HEK293T (cell line): Measurements from ENCODE around the gene USE1.

Source experiments
- ARNT ChIP-seq: fragments of 450-650 bp; IDR thresholded peaks from 2 replicates; pipeline ENCODE4 v1.6.1; 2017; ENCODE audit warnings: mild to moderate bottlenecking
- BHLHE40 ChIP-seq: fragments of 450-650 bp; IDR thresholded peaks from 2 replicates; pipeline ENCODE4 v1.6.1; 2016; ENCODE audit warnings: mild to moderate bottlenecking, moderate library complexity, borderline replicate concordance
- CTBP1 ChIP-seq: fragments of 450-650 bp; IDR thresholded peaks from 2 replicates; pipeline ENCODE4 v1.6.1; 2016; ENCODE audit warnings: borderline replicate concordance
- FOXA1 ChIP-seq: fragments of 450-650 bp; IDR thresholded peaks from 2 replicates; pipeline ENCODE4 v1.6.1; 2016; ENCODE audit warnings: mild to moderate bottlenecking
- FOXK2 ChIP-seq: fragments of 450-650 bp; IDR thresholded peaks from 2 replicates; pipeline ENCODE4 v1.6.1; 2016; ENCODE audit warnings: mild to moderate bottlenecking
- FOXM1 ChIP-seq: fragments of 450-650 bp; IDR thresholded peaks from 2 replicates; pipeline ENCODE4 v1.6.1; 2017; ENCODE audit warnings: mild to moderate bottlenecking, borderline replicate concordance
- HDGF ChIP-seq: fragments of 450-650 bp; IDR thresholded peaks from 2 replicates; pipeline ENCODE4 v1.6.1; 2017; ENCODE audit warnings: antibody characterized with exemption, borderline replicate concordance
- L3MBTL2 ChIP-seq: fragments of 450-650 bp; conservative IDR thresholded peaks from 2 replicates; pipeline ENCODE4 v1.6.1; 2016; ENCODE audit warnings: mild to moderate bottlenecking
- PKNOX1 ChIP-seq: fragments of 450-650 bp; IDR thresholded peaks from 2 replicates; pipeline ENCODE4 v1.6.1; 2016
- SP1 ChIP-seq: fragments of 450-650 bp; IDR thresholded peaks from 2 replicates; pipeline ENCODE4 v1.6.1; 2017
- SUZ12 ChIP-seq: fragments of 450-650 bp; IDR thresholded peaks from 2 replicates; pipeline ENCODE4 v1.6.1; 2016; ENCODE audit warnings: mild to moderate bottlenecking
- TARDBP ChIP-seq: fragments of 450-650 bp; IDR thresholded peaks from 2 replicates; pipeline ENCODE4 v1.6.1; 2016

- no peak for TF ChIP-seq CTBP1
- no peak for TF ChIP-seq TARDBP
- no peak for TF ChIP-seq ARNT
- TF ChIP-seq FOXA1: no peak
- TF ChIP-seq FOXK2: no peak
- TF ChIP-seq FOXM1: no peak
- TF ChIP-seq HDGF: no peak
- no peak for TF ChIP-seq SP1
- no peak for TF ChIP-seq L3MBTL2
- no peak for TF ChIP-seq PKNOX1
- TF ChIP-seq SUZ12: no peak
- no peak for TF ChIP-seq BHLHE40
These were observed 12.4 kb upstream of the USE1 start for GRCh38 chr19:17202713-17203112.
